GM13977 (cell line): ENCODE results near the gene CYP1B1.

Experiments
- DNase-seq: peaks from one replicate; pipeline ENCODE4 v3.0.0; 2012; ENCODE audit warnings: low spot score
- CTCF ChIP-seq: IDR thresholded peaks from 2 replicates; pipeline ENCODE4 v1.5.1; 2012; ENCODE audit warnings: mild to moderate bottlenecking, control low read depth; ENCODE audit not compliant: insufficient read depth; ENCODE audit errors: extremely low read depth, missing control alignments
- in situ Hi-C: fragments of 300-500 bp; cut with MboI; formaldehyde crosslinking; loops from one replicate; pipeline ENCODE4 v1.12.0; 2022; ENCODE audit warnings: low sequenced_read_pairs, low pct_unique_long_range_greater_than_20kb, mixed read lengths, inconsistent platforms; ENCODE audit not compliant: unreplicated experiment

The CYP1B1 gene

GRCh38 chr2:38064801-38065501 lies 11.0 kb downstream of the CYP1B1 start:
- no peak for TF ChIP-seq CTCF
- in situ Hi-C loops = no loop called here
- DNase-seq = no peak

GRCh38 chr2:38060236-38061018 lies 15.5 kb downstream of the CYP1B1 start:
- no peak for DNase-seq
- in situ Hi-C loops = no loop called here
- no peak for TF ChIP-seq CTCF

- DNase-seq = no peak
- TF ChIP-seq CTCF = no peak
- in situ Hi-C loops = no loop called here
Measured at GRCh38 chr2:38057651-38058410, 18.1 kb downstream of the CYP1B1 start.

GRCh38 chr2:38056216-38056615 lies 19.7 kb downstream of the CYP1B1 start:
- in situ Hi-C loops = no loop called here
- no peak for TF ChIP-seq CTCF
- DNase-seq = no peak

GRCh38 chr2:38045811-38046210 lies 30.1 kb downstream of the CYP1B1 start:
- DNase-seq = no peak
- in situ Hi-C loops = no loop called here
- no peak for TF ChIP-seq CTCF

- in situ Hi-C loops = no loop called here
- TF ChIP-seq CTCF = no peak
- DNase-seq = no peak
Measured at GRCh38 chr2:38039121-38039910, 36.6 kb downstream of the CYP1B1 start.
